OCI-LY1 (cell line): Measurements from ENCODE around the gene SCNN1B.

ENCODE experiments used
- H2AFZ ChIP-seq: fragments of 200-600 bp; sonication (generic), shearing (Covaris generic); 2 replicates; pipeline ENCODE4 v1.6.0; 2014; ENCODE audit warnings: antibody characterized with exemption, mild to moderate bottlenecking, low read length
- H3F3A ChIP-seq: fragments of 200-600 bp; sonication (generic), shearing (Covaris generic); 2 replicates; pipeline ENCODE4 v1.6.0; 2014; ENCODE audit warnings: mild to moderate bottlenecking, antibody characterized with exemption, low read length, moderate library complexity; ENCODE audit not compliant: insufficient read depth
- H3K27ac ChIP-seq: fragments of 200-600 bp; sonication (generic); 2 replicates; pipeline ENCODE4 v1.5.1; 2014; ENCODE audit warnings: low read length, mixed run types, mild to moderate bottlenecking, low read depth; ENCODE audit not compliant: poor library complexity, severe bottlenecking
- H3K27me3 ChIP-seq: fragments of 200-600 bp; sonication (generic); 2 replicates; pipeline ENCODE4 v1.6.0; 2014; ENCODE audit warnings: antibody characterized with exemption, mild to moderate bottlenecking, low read length, moderate library complexity; ENCODE audit not compliant: insufficient read depth
- H3K36me3 ChIP-seq: fragments of 200-600 bp; sonication (generic); 2 replicates; pipeline ENCODE4 v1.6.1; 2014; ENCODE audit warnings: mild to moderate bottlenecking, antibody characterized with exemption, low read length, moderate library complexity, mixed read lengths; ENCODE audit not compliant: insufficient read depth
- H3K4me1 ChIP-seq: fragments of 200-600 bp; sonication (generic); 2 replicates; pipeline ENCODE4 v1.5.1; 2014; ENCODE audit warnings: mild to moderate bottlenecking, low read length, moderate library complexity; ENCODE audit not compliant: insufficient read depth, severe bottlenecking
- H3K4me2 ChIP-seq: fragments of 200-600 bp; sonication (generic), shearing (Covaris generic); 2 replicates; pipeline ENCODE4 v1.6.1; 2014; ENCODE audit warnings: low read length
- H3K4me3 ChIP-seq: fragments of 200-600 bp; sonication (generic); 2 replicates; pipeline ENCODE4 v1.5.1; 2014; ENCODE audit warnings: low read length, low read depth, mild to moderate bottlenecking, mixed read lengths; ENCODE audit not compliant: poor library complexity, severe bottlenecking
- H3K79me2 ChIP-seq: fragments of 200-600 bp; shearing (Covaris generic); 2 replicates; pipeline ENCODE4 v1.6.1; 2016; ENCODE audit warnings: mixed run types, low read length, mixed read lengths; ENCODE audit not compliant: insufficient read depth
- H3K9ac ChIP-seq: fragments of 200-600 bp; sonication (generic), shearing (Covaris generic); 2 replicates; pipeline ENCODE4 v1.6.1; 2014; ENCODE audit warnings: mild to moderate bottlenecking, low read length, mixed read lengths
- H3K9me2 ChIP-seq: fragments of 200-600 bp; sonication (generic), shearing (Covaris generic); 2 replicates; pipeline ENCODE4 v1.6.1; 2014; ENCODE audit warnings: low read depth, mild to moderate bottlenecking, low read length, mixed read lengths
- H3K9me3 ChIP-seq: fragments of 200-600 bp; shearing (Covaris generic); 2 replicates; pipeline ENCODE4 v1.6.1; 2014; ENCODE audit warnings: low read length, mixed read lengths
- H4K20me1 ChIP-seq: fragments of 200-600 bp; sonication (generic), shearing (Covaris generic); 2 replicates; pipeline ENCODE4 v1.6.0; 2016; ENCODE audit warnings: mild to moderate bottlenecking, low read length; ENCODE audit not compliant: insufficient read depth
- CTCF ChIP-seq: fragments of 200-600 bp; sonication (generic), shearing (Covaris generic); IDR thresholded peaks from 2 replicates; pipeline ENCODE4 v1.5.1; 2017; ENCODE audit warnings: mild to moderate bottlenecking, antibody characterized with exemption, low read length, moderate library complexity, mixed read lengths
- EZH2 ChIP-seq: fragments of 200-600 bp; sonication (generic), shearing (Covaris generic); IDR thresholded peaks from 2 replicates; pipeline ENCODE4 v1.8.0; 2017; ENCODE audit warnings: borderline replicate concordance, mixed run types, mild to moderate bottlenecking, antibody characterized with exemption, low read length, moderate library complexity, mixed read lengths

Gene SCNN1B

GRCh38 chr16:23383881-23384280, 81.8 kb downstream of the SCNN1B start:
- Histone ChIP-seq H3F3A (no peaks in the 10 kb centered on the region), H3K9me2 (no peaks in the 10 kb centered on the region), H3K27me3 (no peaks in the 10 kb centered on the region), H2AFZ (no peak overlapping the region), H3K4me3 (no peak overlapping the region), H3K27ac (no peak overlapping the region), H3K36me3 (peaks cover 3% of the 10 kb centered on the region; the same call in 1 of the 2 replicates), H3K79me2 (no peaks in the 10 kb centered on the region), H3K9ac (no peak overlapping the region), H3K4me2 (no peak overlapping the region), H3K9me3 (no peaks in the 10 kb centered on the region), H4K20me1 (no peaks in the 10 kb centered on the region), H3K4me1 (no peaks in the 10 kb centered on the region)
- TF ChIP-seq CTCF (no peak), EZH2 (no peak)

DNA sequence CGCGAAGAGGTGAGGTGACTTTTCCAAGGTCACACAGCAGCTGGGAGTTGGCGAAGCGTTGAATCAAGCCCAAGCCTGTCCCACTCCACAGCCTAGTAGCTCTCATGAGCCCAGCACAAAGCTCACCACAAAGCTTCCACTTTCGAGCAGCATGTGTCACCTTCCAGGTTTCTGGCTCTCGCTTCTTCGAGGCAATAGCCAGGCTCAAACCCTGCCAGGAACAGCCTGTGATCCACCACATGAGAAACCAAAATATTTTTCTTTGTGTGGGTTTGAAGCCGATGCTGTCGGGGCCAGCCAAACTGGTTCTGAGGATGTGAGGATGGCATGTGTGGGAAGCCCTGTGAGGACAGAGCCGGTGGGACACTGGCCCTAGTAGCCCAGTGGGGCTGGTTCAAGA, 82.8 kb downstream of the SCNN1B start:
- H3K9me2 ChIP-seq: no peaks in the 10 kb centered on the region
- H3K27ac ChIP-seq: no peak overlapping the region
- no peaks in the 10 kb centered on the region for H3K4me1 ChIP-seq
- no peaks in the 10 kb centered on the region for H4K20me1 ChIP-seq
- H3K27me3 ChIP-seq: no peaks in the 10 kb centered on the region
- H3K9ac ChIP-seq: no peak overlapping the region
- H3K4me2 ChIP-seq: no peak overlapping the region
- no peaks in the 10 kb centered on the region for H3K79me2 ChIP-seq
- no peaks in the 10 kb centered on the region for H3K9me3 ChIP-seq
- H2AFZ ChIP-seq: no peak overlapping the region
- TF ChIP-seq CTCF (no peak), EZH2 (no peak)
- no peaks in the 10 kb centered on the region for H3F3A ChIP-seq
- peaks cover 3% of the 10 kb centered on the region; the same call in 1 of the 2 replicates for H3K36me3 ChIP-seq
- H3K4me3 ChIP-seq: no peak overlapping the region

GRCh38 chr16:23385441-23385840, 83.3 kb downstream of the SCNN1B start:
- peaks cover 3% of the 10 kb centered on the region; the same call in 1 of the 2 replicates for H3K36me3 ChIP-seq
- H3K4me1 ChIP-seq: no peaks in the 10 kb centered on the region
- H3K9me2 ChIP-seq: no peaks in the 10 kb centered on the region
- H3K4me3 ChIP-seq: no peak overlapping the region
- no peak overlapping the region for H2AFZ ChIP-seq
- no peaks in the 10 kb centered on the region for H4K20me1 ChIP-seq
- no peak overlapping the region for H3K27ac ChIP-seq
- H3F3A ChIP-seq: no peaks in the 10 kb centered on the region
- no peaks in the 10 kb centered on the region for H3K79me2 ChIP-seq
- H3K4me2 ChIP-seq: no peak overlapping the region
- no peaks in the 10 kb centered on the region for H3K9me3 ChIP-seq
- H3K27me3 ChIP-seq: no peaks in the 10 kb centered on the region
- H3K9ac ChIP-seq: no peak overlapping the region
- no peak for TF ChIP-seq CTCF
- TF ChIP-seq EZH2: no peak
